Measurements from ENCODE around the gene RFC2. TPM values are rescaled to one million over a fixed set of nuclear protein-coding genes. Genes with fewer than 3 reads are reported as not detected.

The RFC2 gene
- total and polyA plus RNA-seq, 10 of the 15 experiments (the other 5 are each of a cell fraction or from before 2014, with no cell fraction given), result 25.8 to 145 (median 90.9) TPM

GRCh38 chr7:74254858-74255379 is 720 bp upstream of the RFC2 start (continued):
- 0 out of 2 replicates have a peak, but pooled peaks have one; percentile 29 for TF ChIP-seq NKRF (conservative IDR thresholded peaks at IDR 0.05)
- TF ChIP-seq CEBPB (IDR thresholded peaks at IDR 0.05; ENCODE audit: borderline replicate concordance in 1 of 2, low read depth in 2 of 2, low read length in 2 of 2), result no peak
- no peak for TF ChIP-seq RUNX3 (IDR thresholded peaks at IDR 0.05; ENCODE audit: low read length)
- TF ChIP-seq IKZF2 (IDR thresholded peaks at IDR 0.05), result peak; percentile 74 to 78; a peak in 2 of 4 replicates
- 0 out of 2 replicates have a peak, but pooled peaks have one; percentile 6 for TF ChIP-seq ZBED1 (IDR thresholded peaks at IDR 0.05; ENCODE audit: borderline replicate concordance)

GRCh38 chr7:74253835-74254128 is 417 bp downstream of the RFC2 start:
- peak overlapping the region; percentile 90 for H3K9ac ChIP-seq (ENCODE audit: control insufficient read depth, insufficient read depth, low read length)
- ChIA-PET RAD21 (ENCODE audit: unreplicated experiment) (interaction anchor here (0.9 to 1.5 kb wide), 5 partner anchors 31 to 147 kb away, joined by 3 to 6 read pairs (median 3); no protein-coding TSS in a partner anchor), CTCF (interaction anchor here (2.0 kb wide), 1 partner anchor 39 kb away, joined by 10 read pairs; no protein-coding TSS in a partner anchor), POLR2A (interaction anchor here (0.7 to 1.7 kb wide), 3 partner anchors 12 to 23 kb away, joined by 3 to 6 read pairs (median 4); no protein-coding TSS in a partner anchor), SMC1A (ENCODE audit: uncharacterized antibody, unreplicated experiment) (interaction anchor here (0.6 to 2.1 kb wide), 10 partner anchors 12 to 147 kb away, joined by 3 to 9 read pairs (median 4); no protein-coding TSS in a partner anchor)
- ATAC-seq (peak; percentile 18), FAIRE-seq (no peak), DNase-seq (ENCODE audit: low read depth, low spot score) (no peak)
- peaks cover 35% of the 10 kb centered on the region for H3K4me1 ChIP-seq (ENCODE audit: control insufficient read depth, insufficient read depth, low read length)
- H3K27me3 ChIP-seq (replicated peaks in 1 of 2; ENCODE audit: control insufficient read depth in 2 of 2, insufficient read depth in 2 of 2, low read length in 1 of 2), result no peaks in the 10 kb centered on the region
- H2AFZ ChIP-seq (ENCODE audit: control insufficient read depth, low read depth, low read length), result peak overlapping the region; percentile 88; the same call in 1 of the 2 replicates
- TF ChIP-seq MTA3 (IDR thresholded peaks at IDR 0.05; ENCODE audit: borderline replicate concordance, low read length) (no peak), CHD1 (IDR thresholded peaks at IDR 0.05; ENCODE audit: low read depth, low read length) (no peak), ETV6 (conservative IDR thresholded peaks at IDR 0.05 in 1 of 2, IDR thresholded peaks at IDR 0.05 in 1 of 2; ENCODE audit: borderline replicate concordance in 1 of 2, low read depth in 1 of 2) (no peak), ZNF24 (IDR thresholded peaks at IDR 0.05) (no peak), BRCA1 (IDR thresholded peaks at IDR 0.05; ENCODE audit: low read depth, low read length) (no peak), KAT2A (conservative IDR thresholded peaks at IDR 0.05; ENCODE audit: control insufficient read depth, low read depth, low read length) (no peak), ZNF622 (IDR thresholded peaks at IDR 0.05) (no peak), MEF2A (IDR thresholded peaks at IDR 0.05; ENCODE audit: insufficient read depth, low read depth, low read length) (no peak), ZNF207 (IDR thresholded peaks at IDR 0.05; ENCODE audit: borderline replicate concordance) (no peak), ZBTB33 (IDR thresholded peaks at IDR 0.05) (no peak)
- H3K4me3 ChIP-seq, result peak overlapping the region; percentile 86
- peak overlapping the region; percentile 88 for H3K27ac ChIP-seq (ENCODE audit: control insufficient read depth, insufficient read depth)
- BruUV-seq (replicated peaks), result TSS peak; percentile 83
- peak overlapping the region; percentile 65 for H3K4me2 ChIP-seq (ENCODE audit: control insufficient read depth, insufficient read depth)
- no peaks in the 10 kb centered on the region for H3K9me3 ChIP-seq (replicated peaks; ENCODE audit: control insufficient read depth, insufficient read depth, low read length)
- in situ Hi-C loops (cut with MboI), result no loop called here
- intact Hi-C loops (cut with micrococcal nuclease; ENCODE audit: unreplicated experiment), result loop anchor here (1.0 to 5.0 kb wide), 4 partner anchors 19 to 40 kb away; partner anchors contain the start of gene CLIP2
- H3K36me3 ChIP-seq (ENCODE audit: control insufficient read depth in 2 of 2, insufficient read depth in 2 of 2, low read length in 1 of 2), result peaks cover 10 to 18% of the 10 kb centered on the region in 2 experiments
- WGBS (ENCODE audit: insufficient coverage, insufficient replicate concordance, low lambda C conversion rate, missing lambda C conversion rate), result 2% methylated on average over 10 of the region's 10 CpGs
- peaks cover 32% of the 10 kb centered on the region for H3K79me2 ChIP-seq (ENCODE audit: control insufficient read depth, insufficient read depth, low read length)
- H4K20me1 ChIP-seq (ENCODE audit: control insufficient read depth, insufficient read depth), result no peaks in the 10 kb centered on the region
